GM21786 (cell line): ENCODE measurements around the gene GALNT2.

Experiments
- ATAC-seq: cut with Tn5 transposase; IDR thresholded peaks from one replicate; pipeline ENCODE4 v1.9.1; 2021; ENCODE audit not compliant: unreplicated experiment

Gene GALNT2

DNA sequence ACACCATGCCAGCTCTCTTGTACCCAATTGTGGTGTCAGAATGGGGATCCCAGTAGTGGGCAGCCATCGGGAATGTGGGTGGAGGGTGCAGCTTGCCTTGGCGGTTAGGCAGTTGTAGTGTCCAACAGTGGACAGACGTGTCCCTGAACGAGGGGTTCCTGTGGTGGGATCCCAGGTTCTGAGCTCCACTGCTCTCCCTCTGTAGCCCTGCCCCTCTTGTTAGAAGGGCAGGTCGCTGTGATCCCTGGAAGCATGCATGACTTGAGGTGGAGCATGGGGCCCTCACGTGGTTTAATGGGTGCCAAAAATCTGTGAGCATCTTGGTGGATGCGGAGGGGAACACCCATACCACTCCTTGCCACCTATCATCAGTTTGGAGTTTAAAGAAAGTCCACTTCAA is 4.3 kb downstream of the GALNT2 start:
- no peak for ATAC-seq

DNA sequence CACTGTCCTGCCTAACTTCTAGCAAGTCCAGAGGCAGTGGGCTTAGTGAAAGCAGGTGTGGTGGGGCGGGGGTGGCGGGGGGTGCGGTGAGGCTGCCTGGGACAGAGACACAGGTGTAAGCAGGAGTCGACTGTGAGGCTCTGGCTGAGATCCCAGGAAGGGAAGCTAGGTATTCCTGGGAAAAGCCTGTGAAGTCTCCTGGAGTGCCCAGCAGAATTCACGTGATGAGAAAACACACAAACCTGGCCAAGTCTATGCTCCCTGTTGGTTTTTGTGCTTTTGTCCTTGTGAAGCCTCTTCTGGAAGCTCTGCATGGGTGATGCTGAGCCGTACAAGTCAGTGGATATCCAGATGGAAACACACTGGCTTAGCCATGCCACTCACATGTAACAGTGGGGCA is 5.3 kb downstream of the GALNT2 start:
- no peak for ATAC-seq

GRCh38 chr1:230072866-230073265 is 5.8 kb downstream of the GALNT2 start:
- no peak for ATAC-seq

- ATAC-seq = no peak
Observed at GRCh38 chr1:230073371-230074035, 6.5 kb downstream of the GALNT2 start.

DNA sequence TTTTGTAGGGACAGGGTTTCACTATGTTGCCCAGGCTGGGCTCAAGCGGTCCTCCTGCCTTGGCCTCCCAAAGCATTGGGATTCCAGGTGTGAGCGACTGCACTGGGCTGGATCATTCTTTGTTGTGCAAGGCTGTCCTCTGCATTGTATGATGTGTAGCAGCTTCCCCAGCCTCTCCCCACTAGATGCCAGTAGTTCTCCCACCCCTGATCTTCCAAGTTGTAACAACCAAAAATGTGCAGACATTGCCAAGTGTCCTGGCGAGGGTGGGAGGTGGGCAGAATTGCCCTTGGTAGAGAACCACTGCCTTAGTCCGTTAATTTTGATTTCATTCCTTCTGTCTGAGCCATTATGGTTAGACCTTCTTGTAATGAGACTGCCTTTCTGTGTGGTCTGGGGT is 7.2 kb downstream of the GALNT2 start:
- no peak for ATAC-seq

- ATAC-seq = no peak
Observed at GRCh38 chr1:230074762-230075161, 7.7 kb downstream of the GALNT2 start.

- ATAC-seq = no peak
Observed at GRCh38 chr1:230076121-230076520, 9.1 kb downstream of the GALNT2 start.

GRCh38 chr1:230077011-230077410 is 10.0 kb downstream of the GALNT2 start:
- ATAC-seq = no peak

DNA sequence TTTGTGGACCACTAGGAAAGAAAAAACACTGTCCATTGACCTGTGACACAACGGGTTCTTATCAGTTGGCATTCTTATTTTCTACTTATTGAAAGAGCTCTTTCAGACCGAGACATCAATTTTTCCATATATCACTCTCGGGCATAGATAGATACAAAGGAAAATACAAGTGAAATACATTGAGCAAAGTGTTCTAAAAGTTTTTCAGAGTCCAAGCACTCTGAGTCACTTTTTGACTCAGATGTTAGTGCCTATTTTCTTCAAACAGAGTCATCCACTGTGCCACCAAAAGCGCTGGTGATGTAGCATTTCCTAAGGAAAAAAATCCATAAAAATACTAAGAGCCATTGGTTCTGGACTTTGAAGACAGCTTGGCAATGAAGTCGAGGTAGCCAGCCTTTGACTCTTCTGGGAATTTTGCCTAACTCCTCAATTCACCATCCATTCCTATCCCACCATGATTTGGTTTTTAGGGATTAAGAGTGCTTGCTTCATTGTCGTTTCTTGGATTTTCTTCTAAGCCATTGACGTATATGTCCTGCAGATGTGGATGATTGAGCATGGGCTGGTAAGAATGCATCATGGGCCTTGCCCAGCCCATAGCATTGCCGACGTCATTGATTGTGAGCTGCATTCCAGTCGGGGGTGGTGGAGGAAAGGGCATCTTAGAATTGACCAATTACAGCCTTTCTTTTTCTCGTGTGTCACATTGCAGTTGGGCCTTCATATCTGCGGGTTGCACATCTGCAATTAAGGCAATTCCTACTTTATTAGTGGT is 10.6 kb downstream of the GALNT2 start:
- no peak for ATAC-seq

- ATAC-seq = no peak
Observed at GRCh38 chr1:230079199-230080024, 12.4 kb downstream of the GALNT2 start.

GRCh38 chr1:230080822-230081221 is 13.8 kb downstream of the GALNT2 start:
- ATAC-seq = no peak

DNA sequence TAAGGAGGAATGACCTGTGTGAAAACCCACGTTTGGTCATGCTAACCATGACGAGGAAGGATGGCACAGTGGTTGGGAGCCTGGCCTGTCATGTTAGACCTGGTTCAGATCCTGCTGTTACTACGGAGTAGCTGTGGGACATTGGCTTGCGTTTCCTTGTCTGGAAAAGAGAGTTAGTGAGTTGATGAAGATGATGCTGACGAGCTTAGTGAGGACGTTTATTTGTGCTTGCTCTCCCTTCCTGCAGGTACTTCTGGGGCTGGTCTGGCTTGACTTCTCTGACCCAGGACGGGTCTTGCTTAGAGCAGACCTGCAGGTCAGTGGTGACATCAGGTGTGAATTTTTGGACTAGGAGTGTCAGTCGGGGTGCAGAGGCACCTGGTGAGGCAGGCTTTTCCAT is 14.7 kb downstream of the GALNT2 start:
- ATAC-seq = no peak

DNA sequence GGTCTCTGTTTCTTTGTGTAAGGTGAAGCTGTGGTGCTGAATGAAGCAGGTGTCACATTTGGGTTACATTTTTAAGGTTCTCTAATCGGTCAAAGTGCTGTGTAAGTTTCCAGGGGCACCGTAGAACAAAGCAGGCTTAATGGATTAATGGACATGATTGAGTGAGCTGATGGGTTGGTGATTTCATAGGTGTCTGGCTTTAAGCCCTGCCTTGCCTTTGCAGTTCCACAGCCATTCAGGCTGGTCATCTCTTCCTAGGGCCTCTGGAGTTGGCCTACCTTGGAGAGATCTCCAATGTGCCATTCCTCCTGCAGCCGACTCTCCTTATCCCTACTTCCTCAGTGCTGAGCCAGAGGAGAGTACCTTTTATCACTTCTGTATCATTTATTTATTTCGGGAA is 15.2 kb downstream of the GALNT2 start:
- no peak for ATAC-seq

DNA sequence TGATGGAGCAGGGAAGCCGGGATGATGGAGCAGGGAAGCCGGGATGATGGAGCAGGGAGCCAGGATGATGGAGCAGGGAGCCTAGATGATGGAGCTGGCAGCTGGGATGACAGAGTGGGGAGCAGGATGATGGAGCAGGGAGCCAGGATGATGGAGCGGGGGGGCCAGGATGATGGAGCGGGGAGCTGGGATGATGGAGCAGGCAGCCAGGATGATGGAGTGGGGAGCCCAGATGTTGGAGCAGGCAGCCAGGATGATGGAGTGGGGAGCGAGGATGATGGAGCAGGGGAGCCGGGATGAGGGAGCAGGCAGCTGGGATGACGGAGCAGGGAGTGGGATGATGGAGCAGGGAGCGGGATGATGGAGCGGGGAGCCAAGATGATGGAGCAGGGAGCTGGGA is 16.0 kb downstream of the GALNT2 start:
- ATAC-seq = no peak

GRCh38 chr1:230083746-230084407 is 16.8 kb downstream of the GALNT2 start:
- ATAC-seq = no peak

DNA sequence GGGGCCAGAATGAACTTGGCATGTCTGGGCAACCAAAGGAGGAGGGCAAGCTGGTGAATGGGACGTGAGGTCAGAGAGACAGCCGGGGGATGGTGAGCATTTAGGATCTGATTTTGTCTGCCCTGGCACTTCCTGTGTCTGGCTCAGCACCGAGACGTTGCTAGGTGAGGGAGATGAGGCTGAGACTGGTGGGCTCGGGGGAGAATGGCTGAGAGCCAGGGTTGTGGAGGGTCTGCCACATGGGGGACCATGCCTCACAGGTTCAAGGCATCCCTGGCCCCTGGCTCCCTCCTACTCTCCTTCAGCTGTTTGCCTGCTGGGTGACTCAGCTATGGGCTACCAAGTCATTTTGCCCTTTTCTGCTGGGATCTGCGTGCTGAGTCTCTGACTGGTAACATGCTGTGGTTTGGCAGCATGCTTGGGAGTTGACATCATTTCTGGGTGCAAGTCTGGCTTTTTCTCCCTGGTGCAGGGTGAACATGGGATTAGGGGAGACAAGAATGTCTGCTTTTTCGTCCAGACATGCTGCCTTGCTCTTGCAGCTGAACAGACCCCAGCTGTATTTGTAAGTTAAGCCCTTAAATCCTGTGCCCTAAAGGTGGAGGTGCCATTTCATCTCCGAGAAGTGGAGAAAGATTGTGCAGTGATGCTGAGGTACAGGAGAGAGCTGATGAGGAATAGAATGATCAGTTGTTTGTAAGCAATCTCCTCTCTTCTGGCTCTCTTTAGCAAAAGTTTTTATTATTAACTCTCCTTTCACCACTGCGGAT is 17.6 kb downstream of the GALNT2 start:
- peak; percentile 60 for ATAC-seq

GRCh38 chr1:230085178-230085515 is 18.1 kb downstream of the GALNT2 start:
- no peak for ATAC-seq

- ATAC-seq = no peak
Observed at GRCh38 chr1:230086151-230086550, 19.1 kb downstream of the GALNT2 start.

DNA sequence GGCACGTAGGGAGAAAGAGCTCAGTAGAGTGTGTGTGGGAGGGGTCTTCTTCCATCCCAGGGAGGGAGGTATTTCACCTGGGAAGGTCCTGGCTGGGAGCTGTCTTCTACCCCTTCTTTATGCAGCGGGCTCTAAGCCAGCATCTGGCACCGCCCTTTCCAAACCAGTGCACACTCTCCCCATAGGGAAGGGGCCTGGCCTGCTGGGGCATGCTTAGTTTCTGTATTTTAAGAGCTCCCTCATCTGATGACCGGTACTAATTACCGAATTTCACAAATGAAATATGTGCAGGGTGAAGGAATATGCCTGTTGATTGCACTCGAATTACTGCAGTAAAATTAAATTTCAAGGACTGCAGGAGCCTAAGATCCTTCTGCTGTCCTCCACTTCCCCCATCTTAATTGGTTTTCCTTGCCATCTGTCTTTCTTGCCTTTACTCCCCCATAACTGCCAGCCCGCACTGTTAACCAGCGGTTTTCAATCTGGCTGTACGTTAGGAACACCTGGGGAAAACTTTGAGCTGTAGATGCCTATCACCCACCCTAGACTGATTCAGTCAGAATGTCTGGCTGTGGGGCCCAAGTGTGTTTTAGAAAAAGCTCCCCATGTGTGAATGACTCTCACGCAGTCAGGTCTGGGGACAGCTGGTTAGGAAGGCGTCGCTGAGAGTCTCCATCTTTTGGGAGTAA is 20.1 kb downstream of the GALNT2 start:
- ATAC-seq = no peak

- no peak for ATAC-seq
Observed at GRCh38 chr1:230087717-230088105, 20.7 kb downstream of the GALNT2 start.
